HG02943 (cell line): ENCODE measurements around the gene TMA7.
"Not testable (repeated sequence)": the region's sequence is repeated elsewhere in the genome, so short reads cannot be mapped to it uniquely, and the experiment has no call there.

Experiments used
- ATAC-seq: cut with Tn5 transposase; IDR thresholded peaks from one replicate; pipeline ENCODE4 v1.9.1; 2021; ENCODE audit warnings: mild to moderate bottlenecking, low read depth, moderate library complexity; ENCODE audit not compliant: unreplicated experiment

Gene TMA7

DNA sequence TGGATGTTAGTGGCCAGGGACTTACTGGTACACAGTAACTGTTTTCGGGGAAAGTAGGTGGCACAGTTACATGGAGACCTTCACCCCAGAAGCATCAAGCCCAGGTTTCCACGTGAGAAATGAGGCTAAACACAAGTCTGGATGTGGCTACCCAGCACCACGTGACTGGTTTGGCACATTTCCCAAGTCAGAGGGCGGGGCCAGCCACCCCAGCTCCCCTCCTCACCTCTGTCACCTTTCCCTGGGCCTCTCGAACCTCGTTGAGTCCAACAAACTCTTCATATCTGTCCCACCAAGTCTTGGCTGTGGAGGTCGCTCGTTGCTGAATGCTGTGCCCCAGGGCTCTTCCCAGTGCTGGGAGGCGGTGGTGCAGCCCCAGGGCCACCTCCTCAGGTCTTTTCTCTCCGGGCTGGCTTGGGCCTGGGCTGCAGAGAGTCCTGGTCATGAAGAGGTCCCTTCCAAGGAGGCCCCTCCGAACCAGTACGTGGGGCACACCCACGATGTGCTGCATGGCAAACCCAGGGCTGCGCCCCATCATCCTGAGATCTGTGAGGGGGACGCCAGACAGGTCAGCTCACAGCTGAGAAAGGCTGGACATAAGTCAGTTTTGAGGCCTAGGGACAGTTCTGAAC is 5.3 kb upstream of the TMA7 start:
- ATAC-seq = no peak

DNA sequence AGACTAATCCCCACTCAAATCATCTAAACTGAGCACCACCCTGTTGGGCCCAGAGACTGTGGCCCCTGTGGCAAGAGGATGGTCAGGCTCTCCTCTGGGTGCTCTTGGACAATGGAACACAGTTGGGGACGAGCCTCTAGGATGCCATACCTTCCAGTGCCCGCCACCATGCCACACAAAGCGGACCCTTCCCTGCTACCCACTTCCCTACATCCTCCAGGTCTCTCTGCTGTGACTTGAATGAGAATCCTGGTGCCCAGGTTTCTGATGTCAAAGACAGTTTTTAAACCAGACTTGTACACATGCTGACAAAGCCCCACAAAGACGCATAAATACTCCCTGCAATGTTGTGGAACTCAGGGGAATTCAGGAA is 4.8 kb upstream of the TMA7 start:
- no peak for ATAC-seq

DNA sequence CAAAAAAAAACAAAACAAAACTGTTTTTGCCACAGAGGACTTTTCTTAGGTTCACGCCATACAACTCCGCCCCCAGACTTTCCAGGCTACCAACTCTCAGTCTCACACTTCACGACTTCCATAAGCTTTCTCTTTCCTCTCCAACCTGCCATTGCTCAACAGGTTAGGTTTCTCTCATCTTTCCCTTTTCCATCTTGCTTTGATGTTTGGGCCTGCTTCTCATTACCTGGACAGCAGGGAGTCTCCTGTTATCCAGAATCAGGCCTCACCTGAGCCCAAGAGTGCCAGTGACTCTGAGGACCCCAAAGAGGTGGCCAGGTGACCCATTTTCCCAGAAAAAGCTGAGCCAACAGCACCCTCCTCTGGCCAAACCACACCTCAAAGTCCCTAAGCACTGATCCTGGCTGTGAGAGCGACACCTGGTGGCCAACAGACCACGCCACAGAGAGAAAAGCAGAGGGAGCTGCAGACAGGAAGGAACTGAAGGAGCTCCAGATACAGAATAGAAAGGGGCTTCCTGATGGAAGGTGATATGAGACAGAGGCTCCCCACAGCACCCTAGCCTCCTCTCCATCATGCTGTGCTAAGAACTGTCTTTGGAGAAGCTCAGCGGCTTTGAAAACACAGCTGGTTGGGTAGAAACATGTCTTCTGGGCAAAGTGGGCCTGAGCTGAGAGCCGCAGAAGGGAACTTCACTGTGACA is 4.1 kb upstream of the TMA7 start:
- ATAC-seq = no peak

DNA sequence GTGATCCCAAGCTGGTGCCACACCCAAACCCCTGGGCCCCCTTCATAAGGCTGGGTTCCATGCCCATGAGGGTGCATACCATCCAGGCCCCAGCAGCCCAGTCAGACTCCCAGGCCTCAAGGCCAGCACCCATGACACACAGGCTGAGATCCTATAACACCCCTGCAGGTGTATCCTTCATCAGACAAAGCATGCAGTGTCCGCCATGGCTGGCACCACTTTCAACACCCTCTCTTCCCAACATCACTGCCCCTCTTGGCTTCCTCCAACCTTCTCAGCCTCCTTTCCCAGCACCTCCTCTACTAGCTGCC is 3.6 kb upstream of the TMA7 start:
- ATAC-seq = no peak

DNA sequence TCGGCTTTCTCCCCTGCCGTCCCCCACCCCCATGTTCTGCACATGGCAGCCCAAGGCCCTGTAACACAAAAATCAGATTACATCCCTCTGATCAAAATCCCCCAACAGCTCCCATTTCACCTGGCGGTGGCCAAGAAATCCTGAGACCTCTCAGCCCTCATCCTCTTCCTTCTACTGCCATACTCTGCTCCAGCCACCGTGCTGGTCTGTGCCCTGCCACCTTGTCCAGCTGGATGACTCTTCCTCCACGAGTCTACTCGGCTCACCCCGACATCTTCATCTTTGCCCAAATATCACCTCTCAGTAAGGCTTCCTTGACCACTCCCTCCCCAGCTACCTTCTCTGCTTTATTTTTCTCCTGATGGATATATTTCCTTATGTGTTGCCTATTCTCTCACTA is 3.2 kb upstream of the TMA7 start:
- no peak for ATAC-seq

DNA sequence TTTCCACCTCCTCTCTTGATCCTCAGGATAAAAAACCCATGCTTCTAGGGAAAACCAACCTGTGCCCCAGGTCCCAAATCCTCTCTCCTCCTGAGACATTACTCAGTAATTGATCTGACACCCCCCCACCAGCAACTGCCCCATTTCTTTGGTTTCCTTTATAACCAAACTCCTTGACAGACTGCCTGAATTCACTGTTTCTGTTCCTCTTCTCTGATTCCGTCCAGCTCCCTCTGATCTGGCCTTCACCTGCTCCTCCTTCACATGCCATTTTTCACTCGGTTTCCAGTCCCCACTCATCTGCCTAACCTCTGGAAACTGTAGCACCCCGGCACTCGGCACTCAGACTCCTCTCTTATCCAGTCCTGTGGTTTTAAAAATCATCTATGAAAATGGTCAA is 2.2 kb upstream of the TMA7 start:
- no peak for ATAC-seq

DNA sequence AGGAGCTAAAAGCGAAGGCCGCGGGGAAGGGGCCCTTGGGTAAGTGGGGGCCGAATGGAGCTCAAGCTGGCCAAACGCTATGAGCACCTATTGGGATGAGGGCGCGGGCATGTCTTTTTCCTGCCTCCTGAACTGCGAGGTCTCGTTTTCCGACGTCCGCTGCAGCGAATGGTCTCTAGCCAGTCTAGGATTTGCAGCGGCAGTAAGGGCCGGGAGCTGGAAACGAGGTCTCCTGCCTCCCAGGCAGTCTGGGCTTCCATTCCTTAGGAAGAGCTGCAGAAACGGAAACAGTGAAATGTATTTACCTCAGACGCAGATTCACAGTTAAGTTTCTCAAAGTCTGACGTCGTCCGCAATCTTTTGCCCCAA is 517 bp downstream of the TMA7 start:
- no peak for ATAC-seq

DNA sequence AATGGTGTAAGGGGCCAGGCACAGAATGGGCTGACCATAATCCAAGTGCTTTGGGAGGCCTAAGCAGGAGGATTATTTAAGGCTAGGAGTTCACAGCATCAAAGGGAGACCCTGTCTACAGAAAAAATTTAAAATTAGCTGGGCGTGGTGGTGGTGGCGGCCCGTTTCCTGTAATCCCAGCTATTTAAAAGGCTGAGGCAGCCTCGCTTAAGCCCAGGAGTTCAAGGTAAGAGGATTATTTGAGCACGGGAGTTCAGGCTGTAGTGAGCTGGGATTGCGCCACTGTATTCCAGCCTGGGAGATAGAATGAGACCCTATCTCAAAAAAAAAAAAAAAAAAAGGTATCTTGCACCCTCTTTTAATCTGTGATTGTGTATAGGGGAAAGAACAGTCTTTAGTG is 1.9 kb downstream of the TMA7 start:
- no peak for ATAC-seq

DNA sequence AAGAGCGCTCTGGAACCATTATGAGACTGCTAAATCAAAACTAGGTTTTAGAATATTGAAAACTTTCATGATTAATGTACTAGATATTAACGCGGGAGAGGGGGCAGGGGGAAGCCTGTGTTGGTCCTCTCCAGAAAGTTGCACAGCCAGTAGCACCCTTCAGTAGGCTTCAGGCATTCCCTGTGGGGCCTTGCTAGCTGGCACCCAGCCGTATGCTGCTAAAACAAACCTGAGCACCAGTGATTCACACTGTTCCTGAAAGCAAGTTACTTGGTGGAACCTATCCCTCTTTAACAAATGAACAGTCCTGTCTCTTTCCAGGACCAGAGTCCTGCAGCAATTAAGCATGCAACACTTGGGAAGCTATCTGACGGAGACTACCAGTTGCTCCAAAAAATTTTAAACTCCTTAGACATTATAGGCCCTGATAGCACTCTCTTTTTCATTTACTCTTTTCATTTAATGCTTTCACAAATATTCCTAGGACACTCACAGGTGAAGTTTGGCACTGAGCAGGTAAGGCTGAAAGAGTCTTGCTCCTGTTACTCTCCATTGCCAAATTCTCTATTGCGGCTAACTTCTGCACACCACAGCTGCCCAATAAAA is 5.3 kb downstream of the TMA7 start:
- no peak for ATAC-seq

DNA sequence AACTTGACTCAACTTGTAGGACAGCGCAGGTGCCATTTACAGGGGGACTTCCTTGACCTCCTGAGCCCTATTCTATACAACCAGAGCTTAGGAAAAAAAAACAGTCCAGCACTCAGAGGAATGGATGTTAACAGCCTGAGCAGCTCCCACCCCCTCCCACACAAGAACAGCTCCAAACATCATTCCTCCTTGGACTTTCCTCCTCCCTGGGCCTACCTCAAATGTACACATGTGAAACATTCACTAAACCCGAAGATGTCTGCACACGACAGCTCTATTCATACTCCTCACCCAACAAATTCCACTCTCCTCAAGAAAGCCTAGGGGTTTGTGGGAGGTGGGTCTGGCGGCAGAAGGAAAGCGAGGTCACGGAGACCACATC is 6.0 kb downstream of the TMA7 start:
- ATAC-seq = no peak

DNA sequence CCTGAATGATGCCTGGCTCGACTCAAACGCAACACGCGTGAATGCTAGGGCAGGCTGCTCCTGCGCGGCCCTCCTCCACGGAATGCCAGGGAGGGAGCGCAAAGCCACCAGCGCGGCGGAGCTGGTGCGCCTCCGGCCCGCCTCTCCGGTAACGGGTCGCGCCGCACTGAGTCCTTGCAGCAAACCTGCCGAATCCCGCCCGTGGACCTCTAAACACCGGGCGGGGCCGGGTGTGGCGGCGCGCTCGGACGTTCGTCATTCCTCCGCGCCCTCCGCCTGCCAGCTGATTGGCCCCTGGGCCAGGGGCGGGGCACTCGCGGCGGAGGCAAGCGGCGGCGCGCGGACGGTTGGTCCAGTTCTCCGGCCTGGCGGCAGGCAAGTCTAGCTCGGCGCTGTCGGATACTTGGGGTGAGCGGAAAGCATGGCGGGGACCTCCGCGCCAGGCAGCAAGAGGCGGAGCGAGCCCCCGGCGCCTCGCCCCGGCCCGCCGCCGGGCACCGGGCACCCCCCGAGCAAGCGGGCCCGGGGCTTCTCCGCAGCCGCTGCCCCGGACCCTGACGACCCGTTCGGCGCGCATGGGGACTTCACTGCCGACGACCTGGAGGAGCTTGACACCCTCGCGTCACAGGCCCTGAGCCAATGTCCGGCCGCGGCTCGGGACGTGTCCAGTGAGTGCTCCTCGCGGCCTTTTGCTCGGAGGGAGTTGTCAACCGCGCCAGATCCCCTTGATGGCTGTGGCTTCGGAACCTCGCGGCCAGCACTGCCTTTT is 6.6 kb downstream of the TMA7 start, which contains the start of gene ATRIP:
Gene ATRIP, plus strand, starts transcription at position 313 of the 769 bp plus-strand sequence. Its CDS starts 109 bp downstream, at position 422.
- ATAC-seq = peak; percentile 66

DNA sequence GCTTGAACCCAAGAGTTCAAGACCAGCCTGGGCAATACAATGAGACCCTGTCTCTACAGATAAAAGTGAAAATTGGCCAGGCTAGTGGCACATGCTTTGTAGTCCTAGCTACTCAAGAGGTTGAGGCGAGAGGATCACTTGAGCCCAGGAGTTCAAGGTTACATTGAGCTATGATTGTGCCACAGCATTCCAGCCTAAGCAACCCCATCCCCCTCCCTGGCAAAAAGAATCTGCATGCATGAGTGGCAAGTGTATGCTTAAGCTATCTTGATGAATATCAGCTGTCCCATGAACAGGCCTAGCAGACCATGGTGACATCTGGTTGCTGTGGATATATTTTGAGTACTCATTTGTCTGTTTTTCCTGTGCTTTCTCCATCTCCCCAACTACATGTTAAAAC is 11.2 kb downstream of the TMA7 start:
- ATAC-seq = no peak

DNA sequence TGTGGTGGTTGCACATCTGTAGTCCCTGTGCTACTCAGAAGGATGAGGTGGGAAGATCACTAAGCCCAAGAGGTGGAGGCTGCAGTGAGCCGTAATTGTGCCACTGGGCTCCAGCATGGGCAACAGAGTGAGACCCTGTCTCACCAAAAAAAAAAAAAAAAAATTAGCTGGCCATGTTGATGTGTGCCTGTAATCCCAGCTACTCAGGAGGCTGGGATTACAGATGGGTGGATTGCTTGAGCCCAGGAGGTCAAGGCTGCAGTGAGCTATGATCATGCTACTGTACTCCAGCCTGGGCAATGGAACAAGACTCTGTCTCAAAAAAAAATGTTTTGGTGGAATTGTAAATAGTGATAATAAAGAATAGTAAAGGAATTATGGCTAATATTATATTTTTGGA is 16.4 kb downstream of the TMA7 start:
- no peak for ATAC-seq

DNA sequence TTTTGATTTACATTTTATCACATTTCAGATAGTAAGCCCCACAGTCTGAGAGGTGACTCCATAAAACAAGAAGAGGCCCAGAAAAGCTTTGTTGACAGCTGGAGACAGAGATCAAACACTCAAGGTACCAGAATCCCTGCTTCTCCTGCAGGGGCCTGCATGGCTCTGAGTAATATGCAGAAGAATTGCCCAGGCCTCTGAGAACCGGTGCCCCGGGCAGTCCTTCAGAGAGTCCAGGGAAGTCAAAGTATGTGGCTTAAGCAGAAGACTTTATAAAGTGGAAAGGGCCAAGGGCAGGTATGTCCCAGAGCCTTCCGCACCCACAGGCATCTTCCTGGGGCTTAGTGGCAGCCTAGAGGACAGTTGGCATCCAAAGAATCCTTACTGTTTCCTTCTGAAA is 19.3 kb downstream of the TMA7 start:
- ATAC-seq = no peak

DNA sequence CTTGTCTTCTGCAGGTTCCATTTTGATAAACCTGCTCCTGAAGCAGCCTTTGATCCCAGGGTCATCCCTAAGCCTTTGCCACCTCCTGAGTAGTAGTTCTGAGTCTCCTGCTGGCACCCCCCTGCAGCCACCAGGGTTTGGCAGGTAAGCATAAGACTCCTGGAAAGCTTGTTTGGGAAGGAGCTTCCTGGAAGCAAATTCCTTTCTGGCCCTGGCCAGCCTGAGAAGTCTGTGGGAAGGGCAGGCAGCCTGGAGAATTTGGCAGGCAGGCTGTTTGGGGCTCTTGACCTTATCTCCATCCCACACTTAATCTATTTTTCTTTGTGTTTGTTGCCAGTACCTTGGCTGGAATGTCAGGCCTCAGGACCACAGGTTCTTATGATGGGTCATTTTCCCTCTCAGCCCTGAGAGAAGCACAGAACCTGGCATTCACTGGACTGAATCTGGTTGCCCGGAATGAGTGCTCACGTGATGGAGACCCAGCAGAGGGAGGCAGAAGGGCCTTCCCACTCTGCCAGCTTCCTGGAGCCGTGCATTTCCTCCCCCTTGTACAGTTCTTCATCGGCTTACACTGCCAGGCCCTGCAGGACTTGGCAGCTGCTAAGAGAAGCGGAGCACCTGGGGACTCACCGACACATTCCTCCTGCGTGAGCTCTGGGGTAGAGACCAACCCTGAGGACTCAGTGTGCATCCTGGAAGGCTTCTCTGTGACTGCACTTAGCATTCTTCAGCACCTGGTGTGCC is 19.9 kb downstream of the TMA7 start:
- ATAC-seq = no peak

DNA sequence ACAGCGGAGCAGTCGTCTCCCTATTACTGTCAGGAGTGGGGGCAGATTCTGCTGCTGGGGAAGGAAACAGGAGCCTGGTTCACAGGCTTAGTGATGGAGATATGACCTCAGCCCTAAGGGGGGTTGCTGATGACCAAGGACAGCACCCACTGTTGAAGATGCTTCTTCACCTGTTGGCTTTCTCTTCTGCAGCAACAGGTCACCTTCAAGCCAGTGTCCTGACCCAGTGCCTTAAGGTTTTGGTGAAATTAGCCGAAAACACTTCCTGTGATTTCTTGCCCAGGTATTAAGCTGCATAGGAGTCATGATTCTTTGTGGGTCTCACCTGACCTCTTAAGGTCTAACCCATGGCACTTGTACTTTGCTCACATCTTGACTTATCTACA is 20.5 kb downstream of the TMA7 start:
- no peak for ATAC-seq

DNA sequence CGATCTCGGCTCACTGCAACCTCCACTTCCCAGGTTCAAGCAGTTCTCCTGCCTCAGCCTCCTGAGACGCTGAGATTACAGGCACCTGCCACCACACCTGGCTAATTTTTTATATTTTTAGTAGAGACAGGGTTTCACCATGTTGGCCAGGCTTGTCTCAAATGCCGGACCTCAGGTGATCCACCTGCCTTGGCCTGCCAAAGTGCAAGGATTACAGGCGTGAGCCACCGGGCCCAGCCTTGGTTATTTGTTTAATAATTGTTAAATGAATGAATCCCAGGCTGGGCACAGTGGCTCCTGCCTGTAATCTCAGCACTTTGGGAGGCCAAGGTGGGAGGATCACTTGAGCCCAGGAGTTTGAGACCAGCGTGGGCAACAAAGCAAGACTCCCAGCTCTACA is 21.7 kb downstream of the TMA7 start:
- ATAC-seq = not testable (repeated sequence)

DNA sequence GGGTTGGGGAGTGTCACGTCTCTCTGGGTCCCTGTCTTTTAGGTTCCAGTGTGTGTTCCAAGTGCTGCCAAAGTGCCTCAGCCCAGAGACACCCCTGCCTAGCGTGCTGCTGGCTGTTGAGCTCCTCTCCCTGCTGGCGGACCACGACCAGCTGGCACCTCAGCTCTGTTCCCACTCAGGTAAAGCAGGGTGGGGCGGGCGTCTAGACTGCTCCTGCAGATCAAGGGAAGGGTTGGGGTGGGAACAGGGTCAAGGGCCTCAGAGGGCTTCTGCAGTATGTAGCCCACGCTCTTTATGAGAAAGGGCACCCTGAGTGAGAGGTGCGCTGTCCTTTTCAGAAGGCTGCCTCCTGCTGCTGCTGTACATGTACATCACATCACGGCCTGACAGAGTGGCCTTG is 23.6 kb downstream of the TMA7 start:
- ATAC-seq = no peak

DNA sequence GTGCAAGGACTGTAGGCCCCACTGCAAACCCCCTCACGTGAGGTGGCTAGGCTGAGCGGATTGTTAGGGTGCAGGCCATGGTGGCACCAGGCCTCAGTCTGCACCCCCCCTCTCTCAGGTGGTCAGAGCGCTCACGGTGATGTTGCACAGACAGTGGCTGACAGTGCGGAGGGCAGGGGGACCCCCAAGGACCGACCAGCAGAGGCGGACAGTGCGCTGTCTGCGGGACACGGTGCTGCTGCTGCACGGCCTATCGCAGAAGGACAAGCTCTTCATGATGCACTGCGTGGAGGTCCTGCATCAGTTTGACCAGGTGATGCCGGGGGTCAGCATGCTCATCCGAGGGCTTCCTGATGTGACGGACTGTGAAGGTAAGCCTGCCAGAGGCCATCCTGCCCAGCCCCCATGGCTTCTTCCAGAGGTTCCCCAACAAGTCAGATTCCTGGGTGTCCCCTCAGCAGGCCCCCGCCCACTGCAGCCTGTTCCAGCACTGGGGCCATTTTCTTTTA is 24.7 kb downstream of the TMA7 start:
- ATAC-seq = no peak

DNA sequence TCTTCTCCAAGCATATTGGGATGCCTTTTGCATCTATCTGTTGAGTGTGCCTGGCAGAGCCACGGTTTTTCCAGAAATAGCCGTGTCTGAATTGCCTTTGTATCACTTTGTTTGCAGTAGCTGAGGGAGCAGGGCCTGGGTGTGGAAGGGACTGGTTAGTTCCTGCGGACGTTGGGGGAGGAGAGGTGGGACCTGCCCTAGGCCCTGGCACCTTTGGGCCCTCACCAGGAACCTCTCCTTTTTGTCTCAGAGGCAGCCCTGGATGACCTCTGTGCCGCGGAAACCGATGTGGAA is 25.1 kb downstream of the TMA7 start:
- ATAC-seq = no peak
